NB4 (cell line): ENCODE data around the gene COPE.

Experiments
- DNase-seq: peaks from one replicate; pipeline ENCODE4 v3.0.0; 2010; ENCODE audit warnings: low read depth
- H3K4me3 ChIP-seq: one replicate; pipeline ENCODE4 v1.5.1; 2011; ENCODE audit warnings: mild to moderate bottlenecking, low read depth, low read length, moderate library complexity
- CTCF ChIP-seq: IDR thresholded peaks from one replicate; pipeline ENCODE4 v1.5.1; 2012; ENCODE audit warnings: low read depth, low read length
- MAX ChIP-seq: IDR thresholded peaks from 2 replicates; pipeline ENCODE4 v1.6.1; 2011; ENCODE audit warnings: low read depth, low read length
- MYC ChIP-seq: IDR thresholded peaks from 2 replicates; pipeline ENCODE4 v1.6.1; 2011; ENCODE audit warnings: low read depth, low read length
- POLR2A ChIP-seq: IDR thresholded peaks from 2 replicates; pipeline ENCODE4 v1.6.1; 2011; ENCODE audit warnings: mild to moderate bottlenecking; ENCODE audit not compliant: insufficient read length; ENCODE audit errors: extremely low read depth

COPE gene

GRCh38 chr19:18861917-18862316 is 57.3 kb downstream of the COPE start:
- no peak for DNase-seq
- TF ChIP-seq POLR2A, result no peak
- TF ChIP-seq MAX, result no peak
- TF ChIP-seq MYC, result no peak
- TF ChIP-seq CTCF, result no peak
- no peak overlapping the region for H3K4me3 ChIP-seq

DNA sequence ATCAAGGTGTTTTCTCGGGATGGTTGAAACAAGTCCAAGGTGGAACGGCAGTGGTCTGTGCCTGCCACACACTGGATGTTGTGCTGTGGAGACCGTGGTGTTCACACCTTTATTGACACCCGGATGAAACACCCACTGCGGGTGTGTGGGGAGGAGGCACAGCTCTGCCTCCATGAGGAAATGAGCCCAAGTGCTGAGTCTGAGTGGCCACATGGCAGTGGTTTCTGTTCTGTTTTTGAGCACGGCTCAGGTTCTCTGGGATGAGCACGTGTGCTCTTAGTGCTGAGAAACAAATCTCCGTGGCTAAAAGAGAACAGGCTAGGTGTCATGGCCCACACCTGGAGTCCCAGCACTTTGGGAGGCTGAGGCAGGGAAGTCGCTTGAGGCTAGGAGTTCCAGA is 58.0 kb downstream of the COPE start:
- DNase-seq, result no peak
- TF ChIP-seq POLR2A (no peak), CTCF (no peak), MYC (no peak), MAX (no peak)
- no peak overlapping the region for H3K4me3 ChIP-seq

DNA sequence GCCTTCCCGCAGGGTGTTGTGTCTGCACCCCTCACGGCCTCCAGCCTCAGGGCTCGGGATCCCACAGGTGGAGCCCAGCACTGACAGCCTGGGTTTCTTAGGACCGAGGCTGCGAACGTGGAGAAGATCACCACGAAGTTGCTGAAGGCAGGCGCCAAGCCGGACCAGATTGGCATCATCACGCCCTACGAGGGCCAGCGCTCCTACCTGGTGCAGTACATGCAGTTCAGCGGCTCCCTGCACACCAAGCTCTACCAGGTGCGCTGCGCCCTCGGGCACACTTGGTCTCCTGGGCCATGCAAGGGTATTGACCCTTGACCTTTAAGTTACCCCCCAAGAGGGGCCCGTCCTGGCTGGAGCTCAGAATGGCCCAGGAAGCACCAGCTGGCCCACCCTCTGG is 58.5 kb downstream of the COPE start:
- no peak for DNase-seq
- no peak overlapping the region for H3K4me3 ChIP-seq
- TF ChIP-seq POLR2A, result no peak
- no peak for TF ChIP-seq MAX
- no peak for TF ChIP-seq CTCF
- no peak for TF ChIP-seq MYC

GRCh38 chr19:18860302-18860700 is 58.9 kb downstream of the COPE start:
- DNase-seq, result no peak
- TF ChIP-seq CTCF (no peak), MAX (no peak), POLR2A (no peak), MYC (no peak)
- no peak overlapping the region for H3K4me3 ChIP-seq

- DNase-seq, result no peak
Observed at GRCh38 chr19:18859676-18860301, 59.4 kb downstream of the COPE start.

DNA sequence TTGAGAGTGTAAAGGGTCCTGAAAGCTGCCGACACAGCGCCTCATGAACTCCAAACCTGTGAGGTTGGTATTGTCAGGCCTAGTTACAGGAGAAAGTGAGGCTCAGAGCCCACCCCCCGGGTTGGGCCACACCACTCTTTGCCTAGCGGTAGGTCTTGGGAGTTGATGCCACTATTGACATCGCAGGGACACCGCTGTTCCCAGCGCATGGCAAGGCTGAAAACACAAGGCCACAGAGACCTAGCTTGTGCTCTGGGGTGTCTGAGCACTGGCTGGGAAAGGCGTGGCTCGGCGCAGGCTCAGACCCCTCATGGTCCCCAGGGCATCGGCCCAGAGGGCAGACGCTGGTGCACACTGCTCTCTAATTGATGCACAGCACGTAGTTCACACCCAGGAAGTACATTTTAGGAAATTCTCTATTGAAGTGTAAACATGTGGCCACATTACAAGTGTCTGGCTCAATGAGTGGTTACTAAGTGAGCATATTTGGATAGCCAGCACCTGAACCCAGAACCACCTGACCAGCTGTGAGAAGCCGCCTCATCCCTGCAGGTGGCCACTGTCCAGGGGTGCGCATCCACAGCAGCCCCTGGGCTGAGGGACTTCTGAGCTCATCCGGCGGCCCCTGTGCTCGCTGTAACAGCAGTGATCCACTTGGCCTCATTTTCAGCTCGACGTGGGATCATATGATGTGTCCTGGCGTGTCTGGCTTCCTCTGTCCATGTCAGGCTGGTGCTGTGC is 60.1 kb downstream of the COPE start:
- no peak overlapping the region for H3K4me3 ChIP-seq
- TF ChIP-seq MAX, result no peak
- no peak for TF ChIP-seq POLR2A
- TF ChIP-seq MYC, result no peak
- TF ChIP-seq CTCF, result no peak
- DNase-seq, result no peak

More at GRCh38 chr19:18859676-18860301, 59.4 kb downstream of the COPE start:
- TF ChIP-seq POLR2A (no peak), MYC (no peak), MAX (no peak)
- no peak overlapping the region for H3K4me3 ChIP-seq
